Tibial nerve (tissue), 4 donors: Measurements from ENCODE around the gene THOC6.

Experiments
- EP300 ChIP-seq, 2 donors: sonication (generic); formaldehyde crosslinking; IDR thresholded peaks; one replicate each; pipeline ENCODE4 v1.6.1; 2017; ENCODE audit warnings: antibody characterized with exemption in 2 of 2, mild to moderate bottlenecking in 1 of 2
- POLR2A ChIP-seq, 2 donors: fragments of 450-650 bp; IDR thresholded peaks; one replicate each; pipeline ENCODE4 v1.6.1; 2017; ENCODE audit warnings: antibody characterized with exemption in 2 of 2, mild to moderate bottlenecking in 2 of 2, moderate library complexity in 2 of 2
- TF ChIP-seq, protein P1 (sequence below), 5 experiments: fragments of 200-600 bp in 3 of 5; fragments of 450-650 bp in 2 of 5; sonication (generic) in 3 of 5; IDR thresholded peaks; one replicate each; pipeline ENCODE4 v1.5.1; 2016 to 2019; ENCODE audit warnings: antibody characterized with exemption in 5 of 5, mild to moderate bottlenecking in 3 of 5, moderate library complexity in 2 of 5

DNA sequence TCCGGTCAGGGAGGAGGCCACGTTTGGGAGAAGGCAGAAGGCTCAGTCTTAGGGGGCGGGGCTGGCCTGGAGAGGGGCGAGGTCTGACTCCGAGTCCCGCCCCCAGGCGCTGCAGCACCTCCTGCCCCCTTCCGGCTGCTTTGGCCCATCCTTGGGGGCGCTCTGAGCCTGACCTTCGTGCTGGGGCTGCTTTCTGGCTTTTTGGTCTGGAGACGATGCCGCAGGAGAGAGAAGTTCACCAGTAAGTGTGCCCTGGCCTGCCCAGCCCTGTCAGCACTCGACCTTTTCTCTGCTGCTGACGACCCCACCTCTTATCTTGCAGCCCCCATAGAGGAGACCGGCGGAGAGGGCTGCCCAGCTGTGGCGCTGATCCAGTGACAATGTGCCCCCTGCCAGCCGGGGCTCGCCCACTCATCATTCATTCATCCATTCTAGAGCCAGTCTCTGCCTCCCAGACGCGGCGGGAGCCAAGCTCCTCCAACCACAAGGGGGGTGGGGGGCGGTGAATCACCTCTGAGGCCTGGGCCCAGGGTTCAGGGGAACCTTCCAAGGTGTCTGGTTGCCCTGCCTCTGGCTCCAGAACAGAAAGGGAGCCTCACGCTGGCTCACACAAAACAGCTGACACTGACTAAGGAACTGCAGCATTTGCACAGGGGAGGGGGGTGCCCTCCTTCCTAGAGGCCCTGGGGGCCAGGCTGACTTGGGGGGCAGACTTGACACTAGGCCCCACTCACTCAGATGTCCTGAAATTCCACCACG, 2.2 kb upstream of the THOC6 start:
- TF ChIP-seq, protein P1, sequence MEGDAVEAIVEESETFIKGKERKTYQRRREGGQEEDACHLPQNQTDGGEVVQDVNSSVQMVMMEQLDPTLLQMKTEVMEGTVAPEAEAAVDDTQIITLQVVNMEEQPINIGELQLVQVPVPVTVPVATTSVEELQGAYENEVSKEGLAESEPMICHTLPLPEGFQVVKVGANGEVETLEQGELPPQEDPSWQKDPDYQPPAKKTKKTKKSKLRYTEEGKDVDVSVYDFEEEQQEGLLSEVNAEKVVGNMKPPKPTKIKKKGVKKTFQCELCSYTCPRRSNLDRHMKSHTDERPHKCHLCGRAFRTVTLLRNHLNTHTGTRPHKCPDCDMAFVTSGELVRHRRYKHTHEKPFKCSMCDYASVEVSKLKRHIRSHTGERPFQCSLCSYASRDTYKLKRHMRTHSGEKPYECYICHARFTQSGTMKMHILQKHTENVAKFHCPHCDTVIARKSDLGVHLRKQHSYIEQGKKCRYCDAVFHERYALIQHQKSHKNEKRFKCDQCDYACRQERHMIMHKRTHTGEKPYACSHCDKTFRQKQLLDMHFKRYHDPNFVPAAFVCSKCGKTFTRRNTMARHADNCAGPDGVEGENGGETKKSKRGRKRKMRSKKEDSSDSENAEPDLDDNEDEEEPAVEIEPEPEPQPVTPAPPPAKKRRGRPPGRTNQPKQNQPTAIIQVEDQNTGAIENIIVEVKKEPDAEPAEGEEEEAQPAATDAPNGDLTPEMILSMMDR (IDR thresholded peaks at IDR 0.05) = peak in 3 of 5 experiments; percentile 16 to 21 (median 17)
- TF ChIP-seq POLR2A (IDR thresholded peaks at IDR 0.05) (no peak), EP300 (IDR thresholded peaks at IDR 0.05) (no peak)
